Testis (tissue), 2 donors: ENCODE results near the gene CHST13.

Experiments used
- CTCF ChIP-seq, 3 experiments: fragments of 450-650 bp in 2 of 3; fragments of 200-600 bp in 1 of 3; sonication (generic) in 1 of 3; IDR thresholded peaks; one replicate each; pipeline ENCODE4 v1.5.1; 2016 to 2019; ENCODE audit warnings: antibody characterized with exemption in 3 of 3, mild to moderate bottlenecking in 2 of 3, moderate library complexity in 1 of 3
- POLR2A ChIP-seq: fragments of 450-650 bp; IDR thresholded peaks from one replicate; pipeline ENCODE4 v1.6.1; 2017; ENCODE audit warnings: antibody characterized with exemption, mild to moderate bottlenecking, moderate library complexity

GRCh38 chr3:126515066-126515706 is 8.8 kb upstream of the CHST13 start:
- TF ChIP-seq CTCF (IDR thresholded peaks at IDR 0.05) (no peak), POLR2A (no peak)
